NCI-H2171 (cell line): ENCODE results near the gene TEX19.
A peak's percentile ranks its signal among the peaks of the same experiment; 100 is the strongest.

Experiments used
- DNase-seq: peaks from one replicate; lab custom pipeline; 2025; lab: John Stamatoyannopoulos, UW

TEX19 gene

GRCh38 chr17:82321947-82322466 is 37.0 kb upstream of the TEX19 start:
- no peak for DNase-seq

GRCh38 chr17:82322526-82323453 is 36.3 kb upstream of the TEX19 start:
- no peak for DNase-seq

- no peak for DNase-seq
These were observed 35.4 kb upstream of the TEX19 start for GRCh38 chr17:82323514-82324234.

- DNase-seq, result no peak
These were observed 34.3 kb upstream of the TEX19 start for GRCh38 chr17:82324566-82325285.

- DNase-seq, result no peak
These were observed 33.5 kb upstream of the TEX19 start for GRCh38 chr17:82325286-82326180.

DNA sequence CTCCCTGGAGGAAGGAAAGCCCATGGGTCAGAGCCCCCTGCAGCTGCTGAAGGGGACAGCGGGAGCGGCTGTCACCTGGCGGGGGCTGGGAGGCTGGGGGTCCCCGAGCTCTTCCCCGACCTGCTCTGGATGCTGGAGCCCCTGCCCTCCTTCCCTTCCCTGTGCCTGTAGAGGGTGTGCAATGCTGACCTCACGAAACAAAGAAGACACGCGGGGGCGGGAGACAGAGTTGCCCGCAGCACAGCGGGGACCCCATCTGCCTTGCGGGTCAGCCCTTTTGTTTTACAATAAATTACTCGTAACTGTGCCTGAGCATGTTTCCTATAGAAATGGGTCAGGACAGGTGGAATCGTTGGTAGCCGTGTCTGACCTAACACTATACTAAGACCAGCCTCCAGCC is 31.8 kb upstream of the TEX19 start:
- DNase-seq, result no peak

GRCh38 chr17:82327757-82328140 is 31.3 kb upstream of the TEX19 start:
- no peak for DNase-seq

DNA sequence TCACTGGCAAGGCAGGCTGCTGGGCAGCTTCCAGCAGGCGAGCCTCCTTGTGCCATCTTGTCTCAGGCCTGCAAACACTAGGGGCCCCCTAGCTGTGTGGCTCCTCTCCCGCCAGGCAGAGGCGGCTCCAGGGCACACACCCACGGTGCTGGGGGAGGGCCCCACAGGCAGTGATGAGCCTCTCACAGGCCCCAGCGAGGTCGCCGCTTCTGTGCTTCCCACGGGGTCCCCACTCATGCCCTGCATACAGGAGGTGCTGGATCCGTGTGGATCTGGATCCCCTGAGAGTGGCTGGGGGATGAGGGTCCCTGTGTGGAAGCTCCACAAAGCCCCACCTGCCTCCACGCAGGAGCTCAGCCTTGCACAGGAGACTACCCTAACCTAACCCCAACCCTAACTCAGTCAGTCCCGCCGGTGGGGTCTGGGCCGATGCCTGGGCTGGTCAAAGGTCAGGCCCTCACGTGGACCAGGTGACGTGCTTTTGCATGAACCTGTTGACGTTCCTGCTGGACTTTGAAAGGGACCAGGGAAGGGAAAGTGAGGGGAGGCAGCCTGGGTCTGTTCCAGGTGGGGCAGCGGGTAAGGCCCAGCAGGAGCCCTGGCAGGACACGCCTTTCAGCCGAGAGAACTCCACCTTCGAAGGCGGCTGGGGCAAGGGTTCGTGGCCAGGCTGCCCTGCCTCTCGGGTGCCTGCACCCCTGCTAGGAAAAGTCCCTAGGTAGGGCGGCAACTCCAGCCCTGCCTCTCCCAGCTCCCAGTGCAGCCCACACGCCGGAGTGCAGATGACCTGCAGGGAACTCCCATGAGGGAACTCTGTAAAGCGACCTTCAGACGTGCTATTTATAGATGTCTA is 30.7 kb upstream of the TEX19 start:
- DNase-seq, result no peak

DNA sequence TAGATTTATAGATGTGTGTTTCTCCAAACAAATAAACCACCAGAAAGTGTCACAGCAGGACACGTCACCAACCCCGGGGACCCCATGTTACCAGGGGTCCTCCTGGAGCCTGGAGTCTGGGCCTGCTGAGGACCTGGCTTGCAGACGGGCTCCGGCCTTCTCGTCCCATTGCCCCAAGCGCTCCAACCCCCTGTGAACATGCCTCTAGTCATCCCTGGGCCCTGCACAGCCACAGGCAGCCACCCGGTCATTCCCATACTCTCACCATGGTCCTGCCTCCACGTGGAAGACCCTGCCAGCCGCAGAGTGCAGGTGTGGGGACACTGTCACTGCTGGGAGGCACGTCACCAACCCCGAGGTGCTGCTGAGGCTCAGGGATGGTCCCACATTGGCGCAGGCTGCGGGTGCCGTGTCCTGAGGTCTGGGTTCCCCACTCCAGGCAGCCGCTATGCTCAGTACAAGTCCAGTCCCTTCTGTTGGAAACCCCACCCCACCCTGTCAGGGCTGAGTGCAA is 30.0 kb upstream of the TEX19 start:
- no peak for DNase-seq

DNA sequence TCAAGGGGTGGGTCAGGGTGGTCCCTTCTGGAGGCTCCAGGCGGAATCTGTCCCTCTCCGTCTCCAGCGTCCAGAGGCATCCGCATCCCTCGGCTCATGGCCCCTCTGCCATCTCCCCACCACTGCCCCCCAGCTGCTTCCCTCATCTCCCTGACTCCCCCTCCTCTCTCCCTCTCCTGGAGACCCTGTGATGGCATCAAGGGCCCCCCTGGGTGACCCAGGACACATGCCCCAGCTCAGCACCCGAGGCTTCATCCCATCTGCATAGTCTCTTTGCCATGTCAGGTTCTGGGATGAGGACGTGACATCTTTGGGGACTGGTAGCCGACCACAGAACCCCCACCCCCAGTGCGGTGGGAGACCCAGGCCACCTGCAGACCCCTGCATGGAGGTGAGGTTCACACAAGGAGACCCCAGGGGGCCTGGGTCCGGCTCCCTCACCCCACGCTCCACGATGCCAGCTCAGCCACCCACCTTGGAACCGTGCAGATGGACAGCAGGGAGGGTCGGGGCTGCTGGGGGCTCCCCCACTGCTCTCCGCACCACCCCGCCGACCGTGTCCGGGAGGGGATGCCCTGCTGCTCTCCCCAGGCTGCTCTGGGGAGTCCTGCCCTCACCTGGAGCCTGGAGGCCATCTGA is 29.2 kb upstream of the TEX19 start:
- no peak for DNase-seq

GRCh38 chr17:82330322-82331239 is 28.5 kb upstream of the TEX19 start:
- peak; percentile 83 for DNase-seq

- no peak for DNase-seq
These were observed 27.6 kb upstream of the TEX19 start for GRCh38 chr17:82331345-82331939.

DNA sequence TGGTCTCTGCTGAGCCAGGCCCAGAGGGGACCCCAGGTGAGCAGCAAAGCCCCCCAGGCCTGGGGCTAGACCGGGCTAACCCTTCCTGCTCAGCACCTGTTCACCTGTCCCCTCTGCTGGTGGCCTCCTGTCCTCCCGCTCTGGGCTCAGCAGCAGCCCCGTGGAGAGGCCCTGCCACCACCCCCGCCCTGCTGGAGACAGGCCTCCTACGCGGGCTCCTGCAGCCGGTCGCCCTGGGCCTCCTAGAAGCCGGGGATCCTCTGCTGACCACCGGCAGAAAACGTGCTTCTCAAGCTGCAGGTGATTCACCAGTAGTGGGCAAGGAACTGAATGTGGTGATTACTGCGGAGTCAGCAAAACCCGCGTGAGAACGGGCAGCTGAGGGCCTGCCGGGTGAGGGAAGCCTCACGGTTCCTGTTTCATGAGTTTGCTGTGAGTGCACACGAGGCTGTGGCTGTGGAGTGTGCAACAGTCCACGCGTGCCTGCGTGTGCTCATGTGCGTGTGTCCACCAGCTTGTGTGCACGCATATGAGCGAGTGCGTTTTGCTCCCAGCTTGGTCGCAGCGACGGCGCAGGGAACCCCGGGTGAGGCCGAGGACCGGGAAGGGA is 26.3 kb upstream of the TEX19 start:
- DNase-seq, result no peak

DNA sequence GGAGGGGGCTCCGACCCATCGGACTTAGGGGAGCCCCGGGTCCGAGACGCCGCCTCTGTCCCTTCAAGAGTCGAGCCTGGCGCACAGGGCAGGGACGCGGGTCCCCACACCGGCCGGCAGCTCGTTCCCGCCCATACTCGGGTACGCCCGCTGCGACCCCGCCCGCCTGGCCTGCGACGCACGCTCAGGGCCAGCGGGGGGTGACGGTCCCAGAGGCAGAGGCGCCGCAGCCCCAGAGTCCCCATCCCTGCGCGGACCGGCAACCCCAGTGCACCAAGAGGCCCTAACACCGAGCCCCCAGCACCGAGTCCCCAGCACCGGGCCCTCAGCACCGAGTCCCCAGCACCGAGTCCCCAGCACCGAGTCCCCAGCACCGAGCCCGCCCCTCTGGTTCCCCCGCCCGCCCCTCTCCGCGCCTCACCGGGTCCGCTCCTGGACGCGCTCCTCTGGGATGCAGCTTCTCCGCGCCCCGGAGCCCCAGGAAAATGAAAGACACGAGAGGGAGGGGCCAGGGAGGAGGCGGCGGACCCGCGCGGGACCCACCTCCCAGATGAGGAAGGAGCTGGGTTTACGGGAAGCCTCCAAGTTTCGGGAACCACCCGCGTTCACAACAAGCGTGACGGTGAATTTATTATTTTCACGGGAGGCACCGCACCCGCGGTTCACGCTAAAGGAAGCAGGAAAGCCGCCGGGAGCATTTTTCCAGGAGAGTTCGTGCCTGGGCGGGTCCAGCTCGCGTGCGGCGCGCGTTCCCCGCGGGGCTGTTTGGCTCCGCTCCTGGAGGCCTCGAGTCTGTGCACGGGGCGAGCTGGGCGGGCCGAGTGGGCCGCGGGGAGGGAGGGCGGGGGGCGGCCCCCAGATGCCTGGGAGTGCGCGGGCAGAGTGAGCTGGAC is 25.5 kb upstream of the TEX19 start, which contains the start of gene SECTM1:
TSS of gene SECTM1 (minus strand) at position 488 of the 893 bp plus-strand sequence. CDS start 6,526 bp downstream, outside the sequence.
- DNase-seq, result no peak

DNA sequence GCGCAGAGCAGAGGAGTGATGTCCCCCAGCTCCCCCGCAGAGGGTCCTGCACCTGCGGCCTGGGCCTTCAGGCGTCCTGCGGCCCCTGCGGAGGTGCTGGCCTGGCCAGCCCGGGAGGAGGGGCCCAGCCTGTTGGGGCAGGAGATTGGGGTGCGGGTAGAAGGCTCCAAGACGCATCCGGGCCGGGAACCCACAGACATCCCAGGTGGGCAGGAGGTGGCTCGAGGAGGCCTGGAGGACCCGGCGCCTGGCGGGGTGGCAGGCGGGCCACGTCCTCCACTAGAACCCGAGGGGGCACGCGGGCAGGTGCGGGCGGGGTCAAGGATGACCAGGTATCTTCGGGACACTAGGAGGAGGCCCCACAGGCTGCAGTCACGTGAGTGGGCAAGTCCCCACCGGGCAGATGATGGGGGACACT is 24.8 kb upstream of the TEX19 start:
- no peak for DNase-seq

DNA sequence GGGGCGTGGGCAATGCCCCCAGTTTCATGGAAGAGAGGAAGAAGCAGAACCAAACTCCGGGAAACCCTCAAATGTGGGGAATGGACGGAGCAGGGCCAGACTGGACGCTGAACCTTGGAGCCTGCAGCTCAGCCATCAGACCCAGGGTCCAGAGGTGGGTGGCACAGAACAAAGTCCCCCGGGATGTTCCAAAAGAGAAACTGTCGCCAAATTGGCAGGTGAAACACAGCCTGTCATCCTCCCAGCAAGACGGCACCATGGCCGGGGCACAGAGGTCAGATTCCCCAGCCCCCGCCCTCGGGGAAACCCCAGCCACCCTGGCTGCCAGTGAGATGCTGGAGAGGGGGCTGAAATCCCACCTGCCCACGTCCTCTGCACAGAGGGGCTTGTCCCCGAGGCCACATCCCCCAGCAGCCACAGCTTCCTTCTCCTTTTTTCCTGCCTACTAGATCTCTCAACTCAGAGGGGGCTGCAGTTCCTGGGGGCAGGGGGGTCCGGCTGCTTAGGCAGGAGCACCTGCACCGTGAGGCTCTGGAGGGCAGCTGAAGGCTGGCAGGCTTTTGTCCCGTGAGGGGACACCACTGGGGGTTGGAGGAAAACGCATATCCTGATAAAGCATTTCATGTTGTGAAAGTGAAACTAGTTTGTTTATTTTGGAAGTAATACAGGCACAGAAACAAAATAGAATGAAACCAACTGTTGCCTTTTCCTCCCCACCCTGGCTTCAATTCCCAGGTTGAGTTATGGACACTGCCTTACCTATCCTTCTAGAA is 24.2 kb upstream of the TEX19 start:
- no peak for DNase-seq
